GM21367 (cell line): ENCODE measurements around the gene LTO1.

Experiments
- ATAC-seq: cut with Tn5 transposase; IDR thresholded peaks from one replicate; pipeline ENCODE4 v1.9.1; 2021; ENCODE audit not compliant: unreplicated experiment

Gene LTO1

DNA sequence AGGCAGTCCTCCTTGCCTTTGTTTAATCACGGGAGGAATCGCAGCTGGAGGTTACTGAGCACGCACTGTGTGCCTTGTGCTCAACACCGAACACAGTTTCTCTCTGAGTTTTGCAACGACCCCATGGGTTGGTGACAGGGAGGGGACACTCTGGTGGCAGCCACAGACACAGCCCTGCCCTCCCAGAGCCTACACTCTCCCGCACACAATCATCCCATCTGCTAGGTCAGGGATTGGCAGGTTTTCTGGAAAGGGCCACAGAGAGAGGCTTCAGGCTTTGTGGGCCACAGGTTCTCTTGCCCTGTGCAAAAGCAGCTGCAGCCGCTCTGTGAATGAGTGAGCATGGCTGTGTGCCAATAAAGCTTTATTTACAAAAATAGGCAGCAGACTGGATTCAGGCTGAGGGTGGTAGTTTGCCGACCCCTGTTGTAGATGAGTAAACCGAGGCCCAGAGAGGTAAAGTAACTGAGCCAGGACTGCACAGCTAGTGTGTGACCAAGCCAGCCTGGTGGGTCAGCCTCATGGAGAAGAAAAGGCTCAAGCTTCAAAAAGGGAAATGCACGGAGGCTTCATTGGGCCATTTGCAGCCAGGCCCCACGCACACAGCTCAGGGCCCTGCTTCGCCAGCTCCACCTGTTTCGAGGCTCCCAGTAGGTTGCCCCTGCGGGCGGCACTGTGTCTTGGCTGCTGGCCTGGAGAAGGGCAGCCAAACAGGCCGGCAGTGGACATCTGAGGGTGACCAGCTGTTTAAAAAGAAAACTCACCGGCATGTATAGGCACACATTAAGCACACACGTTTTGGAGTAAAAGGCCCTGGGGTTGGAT, 16.3 kb downstream of the LTO1 start:
- ATAC-seq, result no peak

DNA sequence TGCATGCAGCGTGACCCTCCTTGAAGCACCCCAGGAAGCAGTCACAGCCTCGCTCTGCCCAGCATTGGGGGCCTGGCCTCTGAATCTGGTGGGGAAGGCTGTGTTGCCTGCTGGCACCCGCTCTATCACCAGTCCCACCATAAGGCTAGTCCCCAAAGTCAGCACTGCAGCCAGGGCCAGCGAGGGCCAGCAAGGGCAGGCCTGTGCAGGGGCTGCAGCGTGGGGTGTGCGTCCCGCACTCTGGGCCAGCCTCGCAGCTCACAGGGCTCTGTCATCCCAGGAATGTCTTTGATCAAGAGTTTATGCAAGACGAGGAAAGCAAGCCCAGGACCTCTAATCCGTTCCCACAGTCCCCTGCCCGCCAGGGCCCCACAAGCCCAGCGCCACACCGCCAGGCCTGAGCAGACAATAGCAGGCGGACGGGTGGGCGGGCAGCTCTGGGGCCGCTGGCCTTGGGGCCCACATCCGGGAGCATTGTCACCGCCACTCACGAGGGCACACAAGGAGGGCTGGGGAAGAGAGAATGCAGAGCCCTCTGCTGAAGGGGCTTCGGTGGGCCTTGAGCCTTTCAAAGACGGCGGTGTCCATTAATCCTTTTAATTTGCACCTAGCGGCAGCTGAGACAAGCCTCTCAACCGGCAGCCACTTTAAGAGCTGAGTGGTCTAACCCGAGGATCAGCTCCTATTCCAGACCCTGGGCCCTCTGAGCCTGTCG, 17.1 kb downstream of the LTO1 start:
- ATAC-seq, result no peak

GRCh38 chr11:69657456-69657910, 17.7 kb downstream of the LTO1 start:
- ATAC-seq, result no peak

GRCh38 chr11:69656536-69657455, 18.4 kb downstream of the LTO1 start:
- no peak for ATAC-seq

DNA sequence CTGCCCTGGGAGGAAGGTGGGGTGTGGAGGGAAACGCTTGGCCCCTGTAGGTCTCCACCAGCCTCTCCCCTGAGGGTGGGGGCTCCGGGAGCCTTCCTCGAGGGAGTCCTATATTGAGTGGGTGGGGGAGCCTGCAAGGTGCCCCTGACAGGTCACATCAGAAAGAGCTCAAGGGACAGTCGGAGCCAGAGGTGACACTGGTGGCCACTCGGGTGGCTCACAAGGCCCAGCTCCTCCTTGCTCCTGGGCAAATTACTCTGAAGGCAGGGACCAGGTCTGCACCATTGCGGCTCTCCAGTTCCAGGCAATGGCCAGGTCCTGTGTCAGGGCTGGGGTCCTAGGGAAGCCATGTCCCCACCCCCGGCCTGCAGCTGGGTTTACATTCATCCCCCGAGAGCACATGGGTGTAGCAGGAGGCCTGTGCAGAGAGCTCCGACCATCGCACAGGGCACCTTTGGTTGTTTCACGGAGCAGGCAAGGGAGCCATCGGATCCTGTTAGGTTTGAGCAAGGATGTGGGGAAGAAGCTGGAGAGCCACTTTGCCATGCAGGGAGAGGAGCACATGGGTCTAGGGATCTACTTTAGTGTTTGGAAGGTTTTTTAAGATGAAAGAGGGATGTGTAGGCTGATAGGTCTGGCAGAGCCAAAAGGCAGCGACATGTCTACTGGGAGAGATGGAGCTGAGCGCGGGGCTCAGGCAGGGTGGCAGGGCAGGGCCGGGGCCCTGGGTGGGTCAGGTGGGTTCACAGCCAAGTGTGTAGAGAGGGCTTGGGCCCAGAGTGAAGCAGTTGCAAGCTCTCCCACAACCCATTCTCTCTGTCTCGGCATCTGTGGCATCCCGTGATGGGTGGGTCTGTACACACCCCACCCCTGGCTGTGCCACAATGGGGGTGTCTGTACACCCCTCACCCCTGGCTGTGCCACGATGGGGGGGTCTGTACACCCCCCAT, 19.4 kb downstream of the LTO1 start:
- no peak for ATAC-seq

DNA sequence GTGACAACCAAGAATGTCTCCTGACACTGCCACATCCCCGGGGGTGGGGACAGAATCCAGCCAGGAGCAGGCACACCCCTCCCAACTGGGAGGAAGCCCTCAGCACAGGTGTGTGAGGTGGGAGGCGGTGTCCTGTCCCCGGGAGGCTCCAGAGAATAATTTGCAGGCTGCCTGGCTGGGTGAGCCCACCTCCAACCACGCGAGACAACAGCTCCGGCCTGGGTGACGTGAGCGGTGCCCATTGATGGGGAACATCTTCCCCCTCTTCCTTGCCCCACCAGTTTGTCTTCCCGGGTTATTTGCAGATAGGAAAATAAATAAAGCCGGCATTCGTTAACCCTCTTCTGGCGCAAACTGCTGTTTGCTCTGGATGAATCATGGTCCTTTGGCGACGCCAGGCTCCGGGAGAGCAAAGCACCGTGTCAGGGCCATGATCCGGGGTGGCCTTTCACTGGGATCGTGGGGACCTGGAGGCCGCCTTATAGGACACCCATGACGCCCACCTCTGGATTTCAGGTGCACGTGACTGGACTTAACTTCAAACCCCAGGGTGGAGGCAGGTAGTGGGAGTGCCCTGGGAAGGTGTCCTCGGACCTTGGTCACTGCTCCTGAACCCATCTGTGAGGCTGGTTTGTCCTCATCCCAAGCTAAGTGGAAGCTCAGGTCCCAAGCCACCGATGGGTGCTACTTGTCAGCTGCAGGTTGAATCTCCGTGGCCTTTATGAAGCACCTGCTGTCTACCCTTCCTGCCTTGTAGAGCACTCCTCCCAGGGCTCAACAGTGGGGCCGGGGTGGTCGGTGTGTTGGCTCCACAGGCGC, 20.3 kb downstream of the LTO1 start:
- no peak for ATAC-seq

GRCh38 chr11:69654001-69654659, 21.0 kb downstream of the LTO1 start:
- no peak for ATAC-seq

GRCh38 chr11:69653406-69653960, 21.7 kb downstream of the LTO1 start:
- no peak for ATAC-seq

DNA sequence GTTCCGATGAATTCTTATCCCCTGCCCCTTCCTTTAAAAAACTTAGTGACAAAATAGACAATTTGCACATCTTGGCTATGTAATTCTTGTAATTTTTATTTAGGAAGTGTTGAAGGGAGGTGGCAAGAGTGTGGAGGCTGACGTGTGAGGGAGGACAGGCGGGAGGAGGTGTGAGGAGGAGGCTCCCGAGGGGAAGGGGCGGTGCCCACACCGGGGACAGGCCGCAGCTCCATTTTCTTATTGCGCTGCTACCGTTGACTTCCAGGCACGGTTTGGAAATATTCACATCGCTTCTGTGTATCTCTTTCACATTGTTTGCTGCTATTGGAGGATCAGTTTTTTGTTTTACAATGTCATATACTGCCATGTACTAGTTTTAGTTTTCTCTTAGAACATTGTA, 22.2 kb downstream of the LTO1 start:
- no peak for ATAC-seq

DNA sequence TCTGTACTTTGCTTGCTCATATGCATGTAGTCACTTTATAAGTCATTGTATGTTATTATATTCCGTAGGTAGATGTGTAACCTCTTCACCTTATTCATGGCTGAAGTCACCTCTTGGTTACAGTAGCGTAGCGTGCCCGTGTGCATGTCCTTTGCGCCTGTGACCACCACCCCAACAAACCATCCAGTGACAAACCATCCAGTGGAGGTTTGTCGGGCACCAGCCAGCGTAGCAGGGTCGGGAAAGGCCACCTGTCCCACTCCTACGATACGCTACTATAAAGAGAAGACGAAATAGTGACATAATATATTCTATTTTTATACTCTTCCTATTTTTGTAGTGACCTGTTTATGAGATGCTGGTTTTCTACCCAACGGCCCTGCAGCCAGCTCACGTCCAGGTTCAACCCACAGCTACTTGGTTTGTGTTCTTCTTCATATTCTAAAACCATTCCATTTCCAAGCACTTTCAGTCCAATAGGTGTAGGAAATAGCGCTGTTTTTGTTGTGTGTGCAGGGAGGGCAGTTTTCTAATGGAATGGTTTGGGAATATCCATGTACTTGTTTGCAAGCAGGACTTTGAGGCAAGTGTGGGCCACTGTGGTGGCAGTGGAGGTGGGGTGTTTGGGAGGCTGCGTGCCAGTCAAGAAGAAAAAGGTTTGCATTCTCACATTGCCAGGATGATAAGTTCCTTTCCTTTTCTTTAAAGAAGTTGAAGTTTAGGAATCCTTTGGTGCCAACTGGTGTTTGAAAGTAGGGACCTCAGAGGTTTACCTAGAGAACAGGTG, 23.1 kb downstream of the LTO1 start:
- ATAC-seq, result no peak

GRCh38 chr11:69650832-69651344, 24.3 kb downstream of the LTO1 start:
- ATAC-seq, result no peak

GRCh38 chr11:69650081-69650831, 24.9 kb downstream of the LTO1 start:
- ATAC-seq, result no peak

DNA sequence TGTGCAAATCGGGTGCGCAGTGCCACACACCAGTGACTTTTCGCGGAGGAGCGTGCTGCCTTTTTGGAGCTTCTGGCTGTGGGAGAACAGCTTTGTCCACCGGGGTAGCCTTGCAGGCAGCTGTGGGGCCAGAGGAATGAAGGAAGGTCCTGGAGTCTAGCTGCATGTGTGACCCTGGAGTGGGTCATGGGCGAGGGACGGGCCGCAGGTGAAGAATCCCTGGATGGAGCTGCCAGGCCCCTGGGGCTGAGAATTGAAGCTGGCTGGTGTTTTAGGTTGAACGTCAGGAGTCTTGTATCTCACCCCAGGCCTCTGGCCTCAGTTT, 25.6 kb downstream of the LTO1 start:
- no peak for ATAC-seq

GRCh38 chr11:69648679-69649575, 26.2 kb downstream of the LTO1 start:
- no peak for ATAC-seq

GRCh38 chr11:69647761-69648497, 27.2 kb downstream of the LTO1 start:
- ATAC-seq, result no peak
